CD14-positive monocyte (primary cell): Measurements from ENCODE around the gene ZFP3. TPM values are rescaled to one million over a fixed set of nuclear protein-coding genes. Genes with fewer than 3 reads are reported as not detected.

Experiments used
- DNase-seq, 3 donors: peaks; one replicate each; pipeline ENCODE4 v3.0.0-alpha.2; 2011 to 2022
- H2AFZ ChIP-seq: 2 replicates; pipeline ENCODE4 v1.6.0; 2012; ENCODE audit warnings: mild to moderate bottlenecking, low read depth, low read length, inconsistent platforms; ENCODE audit not compliant: insufficient read depth, poor library complexity, severe bottlenecking
- H3K27ac ChIP-seq, 2 donors: 1 replicate in 1 of 2; 2 replicates in 1 of 2; pipeline ENCODE4 v1.5.1; 2012 to 2013; ENCODE audit warnings: low read length in 2 of 2, control low read depth in 1 of 2, inconsistent platforms in 1 of 2, low read depth in 1 of 2, mild to moderate bottlenecking in 1 of 2
- H3K27me3 ChIP-seq, 2 donors: one replicate each; pipeline versions ENCODE4 v1.6.0 to v1.6.1; 2011 to 2013; ENCODE audit warnings: low read length in 2 of 2; ENCODE audit not compliant: control insufficient read depth in 2 of 2, insufficient read depth in 2 of 2
- H3K36me3 ChIP-seq, 2 donors: replicated peaks in 1 of 2; 1 replicate in 1 of 2; 2 replicates in 1 of 2; pipeline versions ENCODE4 v1.5.1 to v1.6.1; 2012 to 2013; ENCODE audit warnings: low read length in 2 of 2, control low read depth in 1 of 2, inconsistent platforms in 1 of 2, mild to moderate bottlenecking in 1 of 2; ENCODE audit not compliant: insufficient read depth in 2 of 2, control insufficient read depth in 1 of 2
- H3K4me1 ChIP-seq, 2 donors: 1 replicate in 1 of 2; 2 replicates in 1 of 2; pipeline versions ENCODE4 v1.5.1 to v1.6.1; 2012 to 2013; ENCODE audit warnings: low read length in 2 of 2, control low read depth in 1 of 2, inconsistent platforms in 1 of 2, mild to moderate bottlenecking in 1 of 2, moderate library complexity in 1 of 2; ENCODE audit not compliant: insufficient read depth in 2 of 2, control insufficient read depth in 1 of 2
- H3K4me2 ChIP-seq: replicated peaks from 2 replicates; pipeline ENCODE3; 2012; ENCODE audit warnings: low read length, moderate library complexity, mild to moderate bottlenecking; ENCODE audit not compliant: poor library complexity, severe bottlenecking; ENCODE audit errors: extremely low read depth
- H3K4me3 ChIP-seq, 3 experiments: fragments of 200-600 bp in 1 of 3; sonication (generic) in 1 of 3; replicated peaks in 1 of 3; 1 replicate in 2 of 3; 2 replicates in 1 of 3; pipeline ENCODE4 v1.5.1; 2011 to 2013; ENCODE audit warnings: low read length in 3 of 3, mild to moderate bottlenecking in 3 of 3, control low read depth in 2 of 3, low read depth in 2 of 3, inconsistent platforms in 1 of 3, moderate library complexity in 1 of 3
- H3K79me2 ChIP-seq: 2 replicates; pipeline ENCODE4 v1.6.0; 2012; ENCODE audit warnings: mild to moderate bottlenecking, control low read depth, inconsistent platforms, low read length, moderate library complexity; ENCODE audit not compliant: insufficient read depth
- H3K9ac ChIP-seq: 2 replicates; pipeline ENCODE4 v1.6.0; 2017; ENCODE audit warnings: low read length, mild to moderate bottlenecking; ENCODE audit not compliant: insufficient read depth, poor library complexity, severe bottlenecking
- H3K9me3 ChIP-seq, 2 donors: replicated peaks in 1 of 2; 1 replicate in 1 of 2; 2 replicates in 1 of 2; pipeline versions ENCODE4 v1.5.1 to v1.6.1; 2012 to 2013; ENCODE audit warnings: low read length in 2 of 2, control low read depth in 1 of 2; ENCODE audit not compliant: control insufficient read depth in 1 of 2, insufficient read depth in 1 of 2
- H4K20me1 ChIP-seq: 2 replicates; pipeline ENCODE4 v1.6.0; 2012; ENCODE audit warnings: mild to moderate bottlenecking, low read length, control low read depth, moderate library complexity; ENCODE audit not compliant: insufficient read depth
- H3K27ac Mint-ChIP-seq, 7 donors: one replicate each; pipeline ENCODE4 v1.8.0; 2020; ENCODE audit warnings: mild to moderate bottlenecking in 7 of 7, mixed read lengths in 7 of 7, moderate library complexity in 6 of 7, inconsistent platforms in 2 of 7
- H3K27me3 Mint-ChIP-seq, 3 donors: one replicate each; pipeline ENCODE4 v1.8.0; 2021 to 2022; ENCODE audit warnings: low read depth in 3 of 3, mild to moderate bottlenecking in 3 of 3, mixed read lengths in 3 of 3, moderate library complexity in 3 of 3, inconsistent platforms in 1 of 3
- H3K36me3 Mint-ChIP-seq, 2 donors: one replicate each; pipeline ENCODE4 v1.8.0; 2020; ENCODE audit warnings: mixed read lengths in 2 of 2, inconsistent platforms in 1 of 2, mild to moderate bottlenecking in 1 of 2
- H3K4me1 Mint-ChIP-seq: one replicate; pipeline ENCODE4 v1.8.0; 2020; ENCODE audit warnings: mild to moderate bottlenecking, mixed read lengths
- H3K4me3 Mint-ChIP-seq, 2 donors: one replicate each; pipeline ENCODE4 v1.8.0; 2020; ENCODE audit warnings: mild to moderate bottlenecking in 2 of 2, mixed read lengths in 2 of 2, moderate library complexity in 1 of 2
- H3K9me3 Mint-ChIP-seq, 7 donors: one replicate each; pipeline ENCODE4 v1.8.0; 2020 to 2022; ENCODE audit warnings: mixed read lengths in 7 of 7, mild to moderate bottlenecking in 6 of 7, moderate library complexity in 6 of 7, inconsistent platforms in 2 of 7
- CTCF ChIP-seq: fragments of 200-600 bp; IDR thresholded peaks from one replicate; pipeline ENCODE4 v1.8.0; 2022; ENCODE audit warnings: antibody characterized with exemption, mild to moderate bottlenecking
- WGBS: methylation state at CpG from one replicate; pipeline ENCODE4 v1.1.5; 2013; ENCODE audit warnings: missing lambda C conversion rate; ENCODE audit not compliant: insufficient coverage; 5-methylcytosine and 5-hydroxymethylcytosine counted together
- intact Hi-C, 2 donors: fragments of 100-400 bp; cut with micrococcal nuclease; formaldehyde crosslinking; loops; one replicate each; pipeline versions ENCODE4 v1.15.0 to v1.15.1; 2023
- polyA plus RNA-seq, 3 donors: library from polyadenylated mRNA; depleted of rRNA in 1 of 3; unstranded in 2 of 3; stranded (reverse) in 1 of 3; fragments of 300-500 nt in 2 of 3; fragments of >200 nt in 1 of 3; fragmentation: Illumina TruSeq in 2 of 3; gene quantifications; 1 replicate in 2 of 3; 2 replicates in 1 of 3; pipeline ENCODE4 v1.2.3, GENCODE V29; 2012 to 2021

Gene ZFP3
- polyA plus RNA-seq, 3 donors, result 0.39 to 1.9 (median 0.75) TPM

DNA sequence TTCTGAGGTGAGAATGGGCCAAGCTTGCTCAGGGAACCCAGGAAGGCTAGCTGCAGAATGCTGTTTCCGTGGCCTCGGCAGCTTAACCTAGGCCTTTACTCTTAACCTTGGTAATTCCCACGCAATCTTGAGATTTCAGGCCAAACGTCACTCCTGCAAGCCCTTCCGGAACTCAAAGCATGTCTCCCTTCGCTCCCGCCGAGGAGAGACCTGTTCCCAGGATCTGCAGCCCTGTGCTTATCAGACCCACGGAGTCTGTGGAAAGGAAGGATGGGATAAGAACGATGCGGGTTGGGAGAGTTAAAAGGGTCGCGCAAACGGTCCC is 524 bp upstream of the ZFP3 start:
- Histone ChIP-seq H3K4me2 (peak overlapping the region; percentile 95), H3K9ac (peak overlapping the region; percentile 74), H3K27me3 (peaks cover 0 to 3% of the 10 kb centered on the region in 2 donors), H3K4me1 (peaks cover 16 to 20% of the 10 kb centered on the region in 2 donors), H3K9me3 (peaks cover 5 to 22% of the 10 kb centered on the region in 2 donors), H3K36me3 (peaks cover 0 to 17% of the 10 kb centered on the region in 2 donors), H3K79me2 (no peaks in the 10 kb centered on the region), H3K4me3 (peak overlapping the region; percentile 49 to 86 (median 82)), H2AFZ (peak overlapping the region; percentile 99), H3K27ac (peak overlapping the region; percentile 64 to 75), H4K20me1 (no peaks in the 10 kb centered on the region)
- H3K27me3 Mint-ChIP-seq, result peaks cover 6 to 15% (median 15%) of the 10 kb centered on the region in 3 donors
- TF ChIP-seq CTCF, result no peak
- peaks cover 15 to 21% of the 10 kb centered on the region in 2 donors for H3K36me3 Mint-ChIP-seq
- intact Hi-C loops, result loop anchor here in 1 of 2 donors (2.0 kb wide), 1 partner anchor 33 kb away; the partner anchor contains the start of gene ZNF232
- H3K9me3 Mint-ChIP-seq, result peaks cover 14 to 38% (median 36%) of the 10 kb centered on the region in 7 donors
- H3K4me3 Mint-ChIP-seq, result peak overlapping the region; percentile 94 to 96
- WGBS, result 33% methylated on average over 12 of the region's 14 CpGs
- H3K27ac Mint-ChIP-seq, result peak overlapping the region; percentile 69 to 96 (median 91)
- peaks cover 17% of the 10 kb centered on the region for H3K4me1 Mint-ChIP-seq
- peak in 1 of 3 donors; percentile 1 for DNase-seq

- no peaks in the 10 kb centered on the region for H4K20me1 ChIP-seq
- H3K27me3 ChIP-seq, result peaks cover 0 to 3% of the 10 kb centered on the region in 2 donors
- no peak overlapping the region for H3K4me3 ChIP-seq
- no peak overlapping the region for H3K27ac ChIP-seq
- peaks cover 33 to 51% of the 10 kb centered on the region in 2 donors for H3K9me3 ChIP-seq
- peaks cover 16 to 20% of the 10 kb centered on the region in 2 donors for H3K4me1 ChIP-seq
- H3K9ac ChIP-seq, result no peak overlapping the region
- peaks cover 0 to 41% of the 10 kb centered on the region in 2 donors for H3K36me3 ChIP-seq
- Mint-ChIP-seq H3K4me1 (peaks cover 17% of the 10 kb centered on the region), H3K4me3 (no peak overlapping the region), H3K27me3 (peaks cover 6 to 12% (median 8%) of the 10 kb centered on the region in 3 donors), H3K27ac (peak overlapping the region in 1 of 7 donors; percentile 39), H3K9me3 (peaks cover 32 to 66% (median 60%) of the 10 kb centered on the region in 7 donors), H3K36me3 (peaks cover 31 to 44% of the 10 kb centered on the region in 2 donors)
- no peak overlapping the region for H2AFZ ChIP-seq
- 89% methylated on average over 1 of the region's 3 CpGs for WGBS
- TF ChIP-seq CTCF, result no peak
- no peaks in the 10 kb centered on the region for H3K79me2 ChIP-seq
- no peak overlapping the region for H3K4me2 ChIP-seq
- no peak for DNase-seq
- intact Hi-C loops, result no loop called here
Observed at GRCh38 chr17:5080591-5080990, 2.3 kb downstream of the ZFP3 start.
